ENCODE data around the gene B3GNT4.
A peak's percentile ranks its signal among the peaks of the same experiment; 100 is the strongest.
"Not testable (repeated sequence)": the region's sequence is repeated elsewhere in the genome, so short reads cannot be mapped to it uniquely, and the experiment has no call there.

Gene B3GNT4

DNA sequence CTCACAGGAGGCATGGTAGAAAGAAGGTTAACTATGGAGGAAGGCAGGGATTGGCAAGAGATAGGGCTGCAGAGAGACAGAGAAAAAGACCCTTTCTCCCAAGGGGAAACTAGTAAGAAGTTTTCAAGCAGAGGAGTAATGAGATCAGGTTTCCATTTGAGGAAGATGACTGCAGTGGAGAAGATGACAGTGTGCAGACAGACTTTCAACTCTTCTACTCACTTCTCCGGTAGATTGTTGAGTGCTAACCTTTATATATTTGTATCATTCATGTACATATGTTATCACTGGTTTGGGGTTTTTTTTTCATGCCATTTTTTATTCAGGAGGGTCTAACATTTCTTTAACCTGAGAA, 5.9 kb upstream of the B3GNT4 start:
- in situ Hi-C loops (cut with HindIII; ENCODE audit: low sequenced_read_pairs): no loop called here
- no peak overlapping the region for H3K4me3 ChIP-seq (ENCODE audit: low read depth, low read length)
- no peak for DNase-seq (ENCODE audit: low read depth)
- TF ChIP-seq, protein P1, sequence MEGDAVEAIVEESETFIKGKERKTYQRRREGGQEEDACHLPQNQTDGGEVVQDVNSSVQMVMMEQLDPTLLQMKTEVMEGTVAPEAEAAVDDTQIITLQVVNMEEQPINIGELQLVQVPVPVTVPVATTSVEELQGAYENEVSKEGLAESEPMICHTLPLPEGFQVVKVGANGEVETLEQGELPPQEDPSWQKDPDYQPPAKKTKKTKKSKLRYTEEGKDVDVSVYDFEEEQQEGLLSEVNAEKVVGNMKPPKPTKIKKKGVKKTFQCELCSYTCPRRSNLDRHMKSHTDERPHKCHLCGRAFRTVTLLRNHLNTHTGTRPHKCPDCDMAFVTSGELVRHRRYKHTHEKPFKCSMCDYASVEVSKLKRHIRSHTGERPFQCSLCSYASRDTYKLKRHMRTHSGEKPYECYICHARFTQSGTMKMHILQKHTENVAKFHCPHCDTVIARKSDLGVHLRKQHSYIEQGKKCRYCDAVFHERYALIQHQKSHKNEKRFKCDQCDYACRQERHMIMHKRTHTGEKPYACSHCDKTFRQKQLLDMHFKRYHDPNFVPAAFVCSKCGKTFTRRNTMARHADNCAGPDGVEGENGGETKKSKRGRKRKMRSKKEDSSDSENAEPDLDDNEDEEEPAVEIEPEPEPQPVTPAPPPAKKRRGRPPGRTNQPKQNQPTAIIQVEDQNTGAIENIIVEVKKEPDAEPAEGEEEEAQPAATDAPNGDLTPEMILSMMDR (IDR thresholded peaks at IDR 0.05; ENCODE audit: low read depth, low read length, missing control alignments): no peak

- no peak overlapping the region for H3K4me3 ChIP-seq (ENCODE audit: low read depth, low read length)
- in situ Hi-C loops (cut with HindIII; ENCODE audit: low sequenced_read_pairs): no loop called here
- DNase-seq (ENCODE audit: low read depth): no peak
- TF ChIP-seq, protein P1 (IDR thresholded peaks at IDR 0.05; ENCODE audit: low read depth, low read length, missing control alignments): no peak
Measured at GRCh38 chr12:122199484-122200355, 3.8 kb upstream of the B3GNT4 start.

DNA sequence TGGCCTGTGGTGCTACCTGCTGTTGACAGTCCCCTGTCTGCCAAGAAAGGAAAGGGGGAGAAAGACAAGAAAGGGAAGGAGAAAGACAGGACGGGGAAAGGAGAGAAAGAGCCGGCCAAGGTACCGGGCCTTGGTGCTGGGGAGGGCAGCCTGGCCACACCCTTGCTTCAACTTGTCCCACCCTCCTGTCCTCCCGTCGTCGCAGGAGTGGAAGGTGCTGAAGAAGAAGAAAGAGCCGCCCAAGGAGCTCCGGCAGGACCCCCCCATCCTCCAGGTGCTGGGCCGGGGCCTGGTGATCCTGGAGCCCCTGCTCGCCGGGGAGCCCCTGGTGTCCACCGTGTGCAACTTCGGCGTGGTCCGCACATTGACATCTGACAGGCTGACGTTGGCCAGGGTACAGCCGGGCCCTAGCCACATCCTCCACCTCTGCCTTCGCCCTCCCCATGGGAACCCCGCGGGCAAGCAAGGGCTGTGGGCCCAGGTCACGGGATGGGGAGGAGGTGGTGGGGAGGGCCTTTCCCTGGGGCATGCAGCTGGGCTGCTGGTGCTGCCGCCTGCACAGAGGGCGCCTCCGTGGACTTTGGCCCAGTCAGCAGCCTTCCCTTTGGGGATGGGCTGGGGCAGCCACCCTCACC, 2.9 kb upstream of the B3GNT4 start:
- H3K4me3 ChIP-seq (ENCODE audit: low read depth, low read length): no peak overlapping the region
- TF ChIP-seq, protein P1 (IDR thresholded peaks at IDR 0.05; ENCODE audit: low read depth, low read length, missing control alignments): peak; percentile 9
- in situ Hi-C loops (cut with HindIII; ENCODE audit: low sequenced_read_pairs): no loop called here
- no peak for DNase-seq (ENCODE audit: low read depth)

DNA sequence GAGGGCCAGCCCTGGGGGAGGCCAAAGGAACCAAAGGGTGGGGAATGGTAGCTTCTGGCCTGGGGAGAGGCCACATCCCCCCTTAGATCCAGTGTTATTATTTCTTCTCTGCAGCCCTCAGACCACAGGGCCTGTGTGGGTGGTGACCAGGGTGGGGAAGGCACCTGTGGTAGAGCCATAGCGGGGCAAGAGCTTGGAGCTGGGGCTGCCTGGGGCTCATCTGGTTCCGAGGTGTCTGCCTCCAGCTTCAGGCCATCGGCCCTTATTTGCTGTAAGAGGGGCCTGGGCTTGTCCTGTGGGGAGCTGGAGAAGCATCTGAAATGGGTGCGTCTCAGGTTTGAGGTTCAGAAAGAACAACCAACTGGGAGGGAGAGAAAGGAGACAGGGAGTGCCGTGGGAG, 2.1 kb upstream of the B3GNT4 start:
- in situ Hi-C loops (cut with HindIII; ENCODE audit: low sequenced_read_pairs): no loop called here
- TF ChIP-seq, protein P1 (IDR thresholded peaks at IDR 0.05; ENCODE audit: low read depth, low read length, missing control alignments): no peak
- DNase-seq (ENCODE audit: low read depth): no peak
- no peak overlapping the region for H3K4me3 ChIP-seq (ENCODE audit: low read depth, low read length)

GRCh38 chr12:122202017-122202416, 1.5 kb upstream of the B3GNT4 start:
- in situ Hi-C loops (cut with HindIII; ENCODE audit: low sequenced_read_pairs): no loop called here
- TF ChIP-seq, protein P1 (IDR thresholded peaks at IDR 0.05; ENCODE audit: low read depth, low read length, missing control alignments): no peak
- no peak overlapping the region for H3K4me3 ChIP-seq (ENCODE audit: low read depth, low read length)
- no peak for DNase-seq (ENCODE audit: low read depth)

GRCh38 chr12:122202811-122203210, 698 bp upstream of the B3GNT4 start:
- in situ Hi-C loops (cut with HindIII; ENCODE audit: low sequenced_read_pairs); DNase-seq (ENCODE audit: low read depth): not testable (repeated sequence)
- H3K4me3 ChIP-seq (ENCODE audit: low read depth, low read length): peak overlapping the region; percentile 45

All from astrocyte of the cerebellum (primary cell).